HG03575 (cell line): Measurements from ENCODE around the gene COL23A1.

Source experiments
- ATAC-seq: cut with Tn5 transposase; IDR thresholded peaks from one replicate; pipeline ENCODE4 v1.9.1; 2021; ENCODE audit not compliant: unreplicated experiment, insufficient number of reproducible peaks, low FRiP score; ENCODE audit errors: extremely low read depth

The COL23A1 gene

GRCh38 chr5:178469011-178469974 is 120.9 kb downstream of the COL23A1 start:
- ATAC-seq, result no peak

- no peak for ATAC-seq
These were observed 122.0 kb downstream of the COL23A1 start for GRCh38 chr5:178468196-178468685.

GRCh38 chr5:178467568-178468195 is 122.5 kb downstream of the COL23A1 start:
- no peak for ATAC-seq

- no peak for ATAC-seq
These were observed 123.0 kb downstream of the COL23A1 start for GRCh38 chr5:178467205-178467567.

GRCh38 chr5:178466342-178466741 is 123.9 kb downstream of the COL23A1 start:
- ATAC-seq, result no peak

- no peak for ATAC-seq
These were observed 124.3 kb downstream of the COL23A1 start for GRCh38 chr5:178465861-178466288.

GRCh38 chr5:178465228-178465860 is 124.8 kb downstream of the COL23A1 start:
- ATAC-seq, result no peak

GRCh38 chr5:178464431-178465048 is 125.7 kb downstream of the COL23A1 start:
- ATAC-seq, result no peak

GRCh38 chr5:178463321-178464155 is 126.7 kb downstream of the COL23A1 start:
- ATAC-seq, result no peak

- no peak for ATAC-seq
These were observed 127.4 kb downstream of the COL23A1 start for GRCh38 chr5:178462816-178463215.

GRCh38 chr5:178462076-178462475 is 128.1 kb downstream of the COL23A1 start:
- ATAC-seq, result no peak

- ATAC-seq, result no peak
These were observed 129.0 kb downstream of the COL23A1 start for GRCh38 chr5:178461004-178461730.

GRCh38 chr5:178460598-178460997 is 129.6 kb downstream of the COL23A1 start:
- no peak for ATAC-seq

GRCh38 chr5:178460174-178460573 is 130.0 kb downstream of the COL23A1 start:
- ATAC-seq, result no peak

- ATAC-seq, result no peak
These were observed 132.1 kb downstream of the COL23A1 start for GRCh38 chr5:178458140-178458539.

- ATAC-seq, result no peak
These were observed 132.7 kb downstream of the COL23A1 start for GRCh38 chr5:178457471-178457870.

- no peak for ATAC-seq
These were observed 134.7 kb downstream of the COL23A1 start for GRCh38 chr5:178455480-178455835.
